Lower lobe of right lung (tissue), 2 donors: ENCODE results near the gene MAGI1. TPM values are rescaled to one million over a fixed set of nuclear protein-coding genes. Genes with fewer than 3 reads are reported as not detected.

Experiments used
- ATAC-seq, 2 donors: fragments of 200-7000 bp; cut with Tn5 transposase; one replicate each; pipeline ENCODE4 v1.9.1; 2020 to 2022; ENCODE audit warnings: mild to moderate bottlenecking in 2 of 2, moderate library complexity in 2 of 2
- DNase-seq: peaks from one replicate; pipeline ENCODE4 v3.0.0-alpha.2; 2020
- H3K27ac ChIP-seq: fragments of 200-600 bp; one replicate; pipeline ENCODE4 v1.8.0; 2022
- H3K27me3 ChIP-seq: fragments of 200-600 bp; one replicate; pipeline ENCODE4 v1.8.0; 2022; ENCODE audit warnings: low read depth
- H3K36me3 ChIP-seq: fragments of 200-600 bp; one replicate; pipeline ENCODE4 v1.8.0; 2022; ENCODE audit warnings: mild to moderate bottlenecking
- H3K4me1 ChIP-seq: fragments of 200-600 bp; one replicate; pipeline ENCODE4 v1.8.0; 2022
- H3K4me3 ChIP-seq: fragments of 200-600 bp; one replicate; pipeline ENCODE4 v1.8.0; 2022; ENCODE audit warnings: mild to moderate bottlenecking
- H3K9me3 ChIP-seq: fragments of 200-600 bp; one replicate; pipeline ENCODE4 v1.8.0; 2022
- intact Hi-C: fragments of 100-400 bp; cut with DNase I; formaldehyde crosslinking; loops from one replicate; pipeline ENCODE4 v1.11.0; 2022
- total RNA-seq: library from RNA; stranded (reverse); fragmentation: NEBNext Ultra II Directional; extraction: Animal tissue kit (Norgen Biotek cat#: 25700); gene quantifications from one replicate; pipeline ENCODE4 v1.2.1, GENCODE V29; 2021
- TF ChIP-seq, protein P1 (sequence below): fragments of 200-600 bp; IDR thresholded peaks from one replicate; pipeline ENCODE4 v1.8.0; 2022; ENCODE audit warnings: antibody characterized with exemption, mild to moderate bottlenecking
- donor health status: DM: no; HTN: yes; CAD: no; lungs with severe emphysema.

Gene MAGI1
- total RNA-seq, 1 donor from 2014 or later = 35.5 TPM

- no peak overlapping the region for H3K27ac ChIP-seq
- ATAC-seq = no peak
- H3K4me3 ChIP-seq = no peak overlapping the region
- H3K36me3 ChIP-seq = no peaks in the 10 kb centered on the region
- no peaks in the 10 kb centered on the region for H3K27me3 ChIP-seq
- DNase-seq = no peak
- peaks cover 8% of the 10 kb centered on the region for H3K4me1 ChIP-seq
- no peaks in the 10 kb centered on the region for H3K9me3 ChIP-seq
- TF ChIP-seq, protein P1, sequence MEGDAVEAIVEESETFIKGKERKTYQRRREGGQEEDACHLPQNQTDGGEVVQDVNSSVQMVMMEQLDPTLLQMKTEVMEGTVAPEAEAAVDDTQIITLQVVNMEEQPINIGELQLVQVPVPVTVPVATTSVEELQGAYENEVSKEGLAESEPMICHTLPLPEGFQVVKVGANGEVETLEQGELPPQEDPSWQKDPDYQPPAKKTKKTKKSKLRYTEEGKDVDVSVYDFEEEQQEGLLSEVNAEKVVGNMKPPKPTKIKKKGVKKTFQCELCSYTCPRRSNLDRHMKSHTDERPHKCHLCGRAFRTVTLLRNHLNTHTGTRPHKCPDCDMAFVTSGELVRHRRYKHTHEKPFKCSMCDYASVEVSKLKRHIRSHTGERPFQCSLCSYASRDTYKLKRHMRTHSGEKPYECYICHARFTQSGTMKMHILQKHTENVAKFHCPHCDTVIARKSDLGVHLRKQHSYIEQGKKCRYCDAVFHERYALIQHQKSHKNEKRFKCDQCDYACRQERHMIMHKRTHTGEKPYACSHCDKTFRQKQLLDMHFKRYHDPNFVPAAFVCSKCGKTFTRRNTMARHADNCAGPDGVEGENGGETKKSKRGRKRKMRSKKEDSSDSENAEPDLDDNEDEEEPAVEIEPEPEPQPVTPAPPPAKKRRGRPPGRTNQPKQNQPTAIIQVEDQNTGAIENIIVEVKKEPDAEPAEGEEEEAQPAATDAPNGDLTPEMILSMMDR = no peak
- intact Hi-C loops = no loop called here
These were observed 113.3 kb downstream of the MAGI1 start for GRCh38 chr3:65925254-65925954.

DNA sequence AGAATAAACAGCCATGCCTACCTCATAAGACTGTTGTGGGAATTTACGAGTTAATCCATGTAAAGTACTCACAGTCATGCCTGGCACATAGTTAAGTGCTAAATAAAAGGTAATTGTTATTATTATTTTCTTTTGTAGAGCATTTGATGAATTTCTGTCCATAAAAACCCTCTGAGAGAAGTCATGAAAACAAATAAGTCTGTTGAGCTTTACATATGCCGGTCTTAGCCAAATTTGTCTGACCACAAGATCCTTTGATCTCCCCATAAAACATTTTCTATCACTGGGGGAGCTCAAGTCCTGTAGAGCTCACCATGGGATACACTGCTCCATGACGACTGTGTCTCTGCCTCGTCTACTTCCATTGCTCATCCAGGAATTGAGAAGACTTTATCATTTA, 114.0 kb downstream of the MAGI1 start:
- no peak for ATAC-seq
- Histone ChIP-seq H3K27me3 (no peaks in the 10 kb centered on the region), H3K4me3 (no peak overlapping the region), H3K27ac (no peak overlapping the region), H3K9me3 (no peaks in the 10 kb centered on the region), H3K36me3 (no peaks in the 10 kb centered on the region), H3K4me1 (peaks cover 8% of the 10 kb centered on the region)
- TF ChIP-seq, protein P1 = no peak
- no peak for DNase-seq
- intact Hi-C loops = no loop called here

DNA sequence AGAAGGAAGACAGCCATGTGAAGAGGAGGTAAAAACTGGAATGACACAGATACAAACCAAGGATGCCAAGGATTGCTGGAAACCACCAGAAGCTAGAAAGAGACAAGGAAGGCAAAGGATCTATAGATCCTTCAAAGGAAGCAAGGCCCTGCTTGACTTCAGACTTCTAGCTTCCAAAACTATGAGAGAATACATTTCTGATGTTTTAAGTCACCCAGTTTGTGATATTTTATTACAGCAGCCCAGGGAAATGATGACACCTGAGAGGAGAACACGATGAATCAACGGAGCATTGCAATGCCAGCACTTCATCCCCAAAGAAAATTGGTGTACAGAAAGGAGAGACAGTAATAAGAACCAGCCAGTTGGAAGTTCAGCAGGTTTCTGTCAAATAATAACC, 116.3 kb downstream of the MAGI1 start:
- Histone ChIP-seq H3K27ac (no peak overlapping the region), H3K9me3 (no peaks in the 10 kb centered on the region), H3K4me3 (no peak overlapping the region), H3K36me3 (no peaks in the 10 kb centered on the region), H3K27me3 (no peaks in the 10 kb centered on the region), H3K4me1 (peaks cover 1% of the 10 kb centered on the region)
- TF ChIP-seq, protein P1 = no peak
- DNase-seq = no peak
- intact Hi-C loops = no loop called here
- no peak for ATAC-seq

GRCh38 chr3:65919826-65920225, 118.9 kb downstream of the MAGI1 start:
- TF ChIP-seq, protein P1 = no peak
- Histone ChIP-seq H3K27ac (no peak overlapping the region), H3K4me3 (no peak overlapping the region), H3K36me3 (no peaks in the 10 kb centered on the region), H3K27me3 (no peaks in the 10 kb centered on the region), H3K4me1 (no peaks in the 10 kb centered on the region), H3K9me3 (no peaks in the 10 kb centered on the region)
- no peak for DNase-seq
- intact Hi-C loops = no loop called here
- no peak for ATAC-seq

DNA sequence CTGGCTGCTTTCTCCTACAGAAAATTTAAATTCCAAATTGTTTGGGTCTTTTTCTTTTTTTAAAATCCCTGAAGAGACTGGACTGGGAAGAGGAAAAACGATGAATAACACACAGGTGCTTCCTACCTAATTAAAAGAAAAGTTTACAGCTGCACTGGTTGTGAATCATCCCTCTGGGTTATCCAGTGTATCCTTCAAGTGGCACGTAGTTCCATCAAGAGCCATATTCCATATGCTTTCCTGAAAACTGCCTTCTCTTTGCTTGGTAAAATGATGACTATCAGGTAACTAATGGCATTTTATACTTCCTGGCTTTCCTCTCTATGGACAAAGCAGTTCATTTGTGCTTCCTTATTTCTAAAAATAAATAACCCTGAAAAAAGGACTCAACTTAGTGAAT, 123.2 kb downstream of the MAGI1 start:
- Histone ChIP-seq H3K9me3 (no peaks in the 10 kb centered on the region), H3K4me3 (no peak overlapping the region), H3K27ac (no peak overlapping the region), H3K4me1 (no peaks in the 10 kb centered on the region), H3K36me3 (no peaks in the 10 kb centered on the region), H3K27me3 (no peaks in the 10 kb centered on the region)
- DNase-seq (no peak), ATAC-seq (no peak)
- TF ChIP-seq, protein P1 = no peak
- intact Hi-C loops = no loop called here
